HepG2 (cell line): Measurements from ENCODE around the gene MAP3K1. TPM values are rescaled to one million over a fixed set of nuclear protein-coding genes. Genes with fewer than 3 reads are reported as not detected.

ENCODE experiments used
- BRCA1 ChIP-seq: sonication (generic); formaldehyde crosslinking; IDR thresholded peaks from 2 replicates; pipeline ENCODE4 v1.4.0; 2020; ENCODE audit warnings: missing genetic modification reagents
- ELF3 ChIP-seq: IDR thresholded peaks from 2 replicates; pipeline ENCODE4 v1.6.1; 2016; ENCODE audit warnings: missing genetic modification reagents, missing compliant biosample characterization
- FOXK1 ChIP-seq: sonication (generic); formaldehyde crosslinking; IDR thresholded peaks from 2 replicates; pipeline ENCODE4 v1.4.0; 2020; ENCODE audit warnings: low read depth, missing genetic modification reagents, borderline replicate concordance
- HDAC1 ChIP-seq: sonication (generic); formaldehyde crosslinking; IDR thresholded peaks from 2 replicates; pipeline ENCODE4 v1.5.1; 2020; ENCODE audit warnings: mild to moderate bottlenecking, missing genetic modification reagents
- HNRNPH1 ChIP-seq: fragments of 200-400 bp; formaldehyde crosslinking; optimal IDR thresholded peaks from 2 replicates; pipeline ENCODE3; 2017; ENCODE audit warnings: mild to moderate bottlenecking, low read depth, low read length
- HOXA7 ChIP-seq: sonication (generic); formaldehyde crosslinking; IDR thresholded peaks from 2 replicates; pipeline ENCODE4 v1.8.1; 2022; ENCODE audit warnings: mild to moderate bottlenecking, missing genetic modification reagents, moderate library complexity
- KLF11 ChIP-seq: IDR thresholded peaks from 2 replicates; pipeline ENCODE4 v1.6.1; 2016; ENCODE audit warnings: missing compliant biosample characterization
- MIER2 ChIP-seq: IDR thresholded peaks from 2 replicates; pipeline ENCODE4 v1.6.1; 2016; ENCODE audit warnings: missing biosample characterization, missing genetic modification reagents
- RAD21 ChIP-seq: fragments of 450-650 bp; formaldehyde crosslinking; IDR thresholded peaks from 2 replicates; pipeline ENCODE4 v1.5.0; 2020; ENCODE audit warnings: mild to moderate bottlenecking
- REL ChIP-seq: sonication (generic); formaldehyde crosslinking; conservative IDR thresholded peaks from 2 replicates; pipeline ENCODE4 v1.8.0; 2022; ENCODE audit warnings: mild to moderate bottlenecking, missing genetic modification reagents, moderate library complexity
- SMAD9 ChIP-seq: sonication (generic); formaldehyde crosslinking; IDR thresholded peaks from 2 replicates; pipeline ENCODE4 v1.5.1; 2020; ENCODE audit warnings: mild to moderate bottlenecking, missing genetic modification reagents
- TGIF2 ChIP-seq: IDR thresholded peaks from 2 replicates; pipeline ENCODE4 v1.6.1; 2016; ENCODE audit warnings: control low read depth, missing compliant biosample characterization
- ZBTB38 ChIP-seq: sonication (generic); formaldehyde crosslinking; IDR thresholded peaks from 2 replicates; pipeline ENCODE4 v1.5.1; 2020; ENCODE audit warnings: mild to moderate bottlenecking, missing genetic modification reagents
- ZFX ChIP-seq: sonication (generic); formaldehyde crosslinking; IDR thresholded peaks from 2 replicates; pipeline ENCODE4 v1.4.0; 2020; ENCODE audit warnings: mild to moderate bottlenecking, low read depth, missing genetic modification reagents, moderate library complexity
- ZNF253 ChIP-seq: sonication (generic); formaldehyde crosslinking; IDR thresholded peaks from 2 replicates; pipeline ENCODE4 v1.8.0; 2022; ENCODE audit warnings: mild to moderate bottlenecking, missing genetic modification reagents, borderline replicate concordance
- ZNF546 ChIP-seq: sonication (generic); formaldehyde crosslinking; conservative IDR thresholded peaks from 2 replicates; pipeline ENCODE4 v1.8.1; 2023; ENCODE audit warnings: mild to moderate bottlenecking, missing genetic modification reagents
- ZNF772 ChIP-seq: sonication (generic); formaldehyde crosslinking; IDR thresholded peaks from 2 replicates; pipeline ENCODE4 v1.5.0; 2020; ENCODE audit warnings: mild to moderate bottlenecking, missing genetic modification reagents
- ZNF782 ChIP-seq: sonication (generic); formaldehyde crosslinking; IDR thresholded peaks from 2 replicates; pipeline ENCODE4 v1.4.0; 2020; ENCODE audit warnings: missing genetic modification reagents, mild to moderate bottlenecking, borderline replicate concordance
- polyA plus RNA-seq, 8 experiments: library from polyadenylated mRNA; depleted of rRNA in 3 of 8; stranded (reverse) in 7 of 8; unstranded in 1 of 8; fragments of >200 nt; fragmentation: Illumina TruSeq in 4 of 8; extraction: Trizol in 4 of 8; gene quantifications; 2 replicates each; pipeline versions ENCODE4 v1.2.1 to v1.2.3, GENCODE V29; 2011 to 2016; ENCODE audit warnings: low read depth in 4 of 8, missing spikeins in 1 of 8, mixed read lengths in 1 of 8; ENCODE audit not compliant: insufficient read depth in 1 of 8
- total RNA-seq, 5 experiments: library from RNA; depleted of rRNA; stranded (reverse); fragments of >200 nt; fragmentation: Illumina TruSeq; extraction: Trizol; gene quantifications; 2 replicates each; pipeline ENCODE4 v1.2.3, GENCODE V29; 2016; ENCODE audit warnings: low read depth in 1 of 5
- TF ChIP-seq, protein P1 (sequence below): IDR thresholded peaks from 2 replicates; pipeline ENCODE4 v1.6.1; 2016; ENCODE audit warnings: control low read depth
- TF ChIP-seq, protein P2 (sequence below): sonication (generic); formaldehyde crosslinking; IDR thresholded peaks from 2 replicates; pipeline ENCODE4 v1.8.0; 2022; ENCODE audit warnings: missing genetic modification reagents, mild to moderate bottlenecking, borderline replicate concordance
- TF ChIP-seq, protein P3 (sequence below): sonication (generic); formaldehyde crosslinking; IDR thresholded peaks from 2 replicates; pipeline ENCODE4 v1.4.0; 2020; ENCODE audit warnings: missing genetic modification reagents, borderline replicate concordance
- TF ChIP-seq, protein P4 (sequence below): IDR thresholded peaks from 2 replicates; pipeline ENCODE4 v1.6.1; 2012; ENCODE audit warnings: inconsistent platforms
- TF ChIP-seq, protein P5 (sequence below): sonication (generic); formaldehyde crosslinking; IDR thresholded peaks from 2 replicates; pipeline ENCODE4 v1.8.0; 2022; ENCODE audit warnings: low read depth, missing genetic modification reagents
- TF ChIP-seq, protein P6 (sequence below): IDR thresholded peaks from 2 replicates; pipeline ENCODE4 v1.6.1; 2016; ENCODE audit warnings: missing genetic modification reagents, missing compliant biosample characterization

The MAP3K1 gene
- total and polyA plus RNA-seq, 2 of the 13 experiments (the other 11 are each of a cell fraction or from before 2014, with no cell fraction given) = 16.4 to 30.3 TPM

DNA sequence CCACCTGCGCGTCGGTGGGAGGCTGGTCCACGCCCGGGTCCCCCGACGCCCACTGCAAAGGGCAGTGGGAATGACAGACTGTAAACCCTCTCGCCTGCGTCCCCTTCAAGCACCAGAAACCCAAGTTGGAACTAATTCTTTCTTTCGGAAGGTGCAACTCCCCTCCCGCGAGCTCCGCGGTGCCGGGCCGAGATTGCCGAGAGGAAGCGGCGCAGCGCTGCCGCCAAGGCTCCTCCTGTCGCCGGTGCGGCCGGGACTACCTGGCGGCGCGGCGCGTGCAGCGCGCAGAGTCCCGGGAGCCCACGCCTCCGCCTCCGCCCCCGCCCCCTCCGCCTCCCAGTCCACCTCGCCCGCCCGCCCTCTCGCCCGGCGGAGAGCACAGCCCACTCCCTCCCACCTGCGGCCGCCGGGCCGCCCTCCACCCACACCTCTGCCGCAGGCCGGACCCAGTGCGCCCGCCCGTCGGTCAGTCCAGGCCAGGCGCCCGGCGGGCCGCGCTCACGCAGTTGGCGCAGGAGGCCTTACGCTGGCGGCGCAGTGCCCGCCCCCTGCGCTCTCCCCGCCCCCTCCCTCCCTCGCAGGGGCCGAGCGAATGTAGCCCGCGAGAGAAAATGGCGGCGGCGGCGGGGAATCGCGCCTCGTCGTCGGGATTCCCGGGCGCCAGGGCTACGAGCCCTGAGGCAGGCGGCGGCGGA is at the start of gene MAP3K1 (continued):
- TF ChIP-seq HDAC1 (CRISPR knock-in tag) = peak; percentile 47
- TF ChIP-seq, protein P1, sequence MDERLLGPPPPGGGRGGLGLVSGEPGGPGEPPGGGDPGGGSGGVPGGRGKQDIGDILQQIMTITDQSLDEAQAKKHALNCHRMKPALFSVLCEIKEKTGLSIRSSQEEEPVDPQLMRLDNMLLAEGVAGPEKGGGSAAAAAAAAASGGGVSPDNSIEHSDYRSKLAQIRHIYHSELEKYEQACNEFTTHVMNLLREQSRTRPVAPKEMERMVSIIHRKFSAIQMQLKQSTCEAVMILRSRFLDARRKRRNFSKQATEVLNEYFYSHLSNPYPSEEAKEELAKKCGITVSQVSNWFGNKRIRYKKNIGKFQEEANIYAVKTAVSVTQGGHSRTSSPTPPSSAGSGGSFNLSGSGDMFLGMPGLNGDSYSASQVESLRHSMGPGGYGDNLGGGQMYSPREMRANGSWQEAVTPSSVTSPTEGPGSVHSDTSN = no peak
- TF ChIP-seq HOXA7 (CRISPR knock-in tag) = no peak
- peak; percentile 16; the same call in 1 of the 2 replicates for TF ChIP-seq TGIF2 (CRISPR knock-in tag)
- peak; percentile 75 for TF ChIP-seq ZFX (CRISPR knock-in tag)
- TF ChIP-seq ZBTB38 = 0 out of 2 replicates have a peak, but pooled peaks have one; percentile 39
- peak; percentile 27 for TF ChIP-seq RAD21 (CRISPR knock-in tag)
- 0 out of 2 replicates have a peak, but pooled peaks have one; percentile 31 for TF ChIP-seq BRCA1 (CRISPR knock-in tag)
- TF ChIP-seq KLF11 (CRISPR knock-in tag) = no peak; the same call in 1 of the 2 replicates
- 0 out of 2 replicates have a peak, but pooled peaks have one; percentile 25 for TF ChIP-seq ELF3
- TF ChIP-seq REL (CRISPR knock-in tag) = no peak
- TF ChIP-seq, protein P2, sequence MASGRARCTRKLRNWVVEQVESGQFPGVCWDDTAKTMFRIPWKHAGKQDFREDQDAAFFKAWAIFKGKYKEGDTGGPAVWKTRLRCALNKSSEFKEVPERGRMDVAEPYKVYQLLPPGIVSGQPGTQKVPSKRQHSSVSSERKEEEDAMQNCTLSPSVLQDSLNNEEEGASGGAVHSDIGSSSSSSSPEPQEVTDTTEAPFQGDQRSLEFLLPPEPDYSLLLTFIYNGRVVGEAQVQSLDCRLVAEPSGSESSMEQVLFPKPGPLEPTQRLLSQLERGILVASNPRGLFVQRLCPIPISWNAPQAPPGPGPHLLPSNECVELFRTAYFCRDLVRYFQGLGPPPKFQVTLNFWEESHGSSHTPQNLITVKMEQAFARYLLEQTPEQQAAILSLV (CRISPR knock-in tag) = peak; percentile 59; the same call in 1 of the 2 replicates
- TF ChIP-seq ZNF772 (CRISPR knock-in tag) = 0 out of 2 replicates have a peak, but pooled peaks have one; percentile 44
- TF ChIP-seq, protein P3, sequence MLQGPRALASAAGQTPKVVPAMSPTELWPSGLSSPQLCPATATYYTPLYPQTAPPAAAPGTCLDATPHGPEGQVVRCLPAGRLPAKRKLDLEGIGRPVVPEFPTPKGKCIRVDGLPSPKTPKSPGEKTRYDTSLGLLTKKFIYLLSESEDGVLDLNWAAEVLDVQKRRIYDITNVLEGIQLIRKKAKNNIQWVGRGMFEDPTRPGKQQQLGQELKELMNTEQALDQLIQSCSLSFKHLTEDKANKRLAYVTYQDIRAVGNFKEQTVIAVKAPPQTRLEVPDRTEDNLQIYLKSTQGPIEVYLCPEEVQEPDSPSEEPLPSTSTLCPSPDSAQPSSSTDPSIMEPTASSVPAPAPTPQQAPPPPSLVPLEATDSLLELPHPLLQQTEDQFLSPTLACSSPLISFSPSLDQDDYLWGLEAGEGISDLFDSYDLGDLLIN = no peak
- no peak for TF ChIP-seq ZNF782
- TF ChIP-seq FOXK1 (CRISPR knock-in tag) = 0 out of 2 replicates have a peak, but pooled peaks have one; percentile 12
- TF ChIP-seq SMAD9 (CRISPR knock-in tag) = 0 out of 2 replicates have a peak, but pooled peaks have one; percentile 36
- peak; percentile 89 for TF ChIP-seq HNRNPH1
- TF ChIP-seq, protein P4, sequence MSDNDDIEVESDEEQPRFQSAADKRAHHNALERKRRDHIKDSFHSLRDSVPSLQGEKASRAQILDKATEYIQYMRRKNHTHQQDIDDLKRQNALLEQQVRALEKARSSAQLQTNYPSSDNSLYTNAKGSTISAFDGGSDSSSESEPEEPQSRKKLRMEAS = peak; percentile 56; the same call in 1 of the 2 replicates
- no peak for TF ChIP-seq ZNF253 (CRISPR knock-in tag)
- TF ChIP-seq, protein P5, sequence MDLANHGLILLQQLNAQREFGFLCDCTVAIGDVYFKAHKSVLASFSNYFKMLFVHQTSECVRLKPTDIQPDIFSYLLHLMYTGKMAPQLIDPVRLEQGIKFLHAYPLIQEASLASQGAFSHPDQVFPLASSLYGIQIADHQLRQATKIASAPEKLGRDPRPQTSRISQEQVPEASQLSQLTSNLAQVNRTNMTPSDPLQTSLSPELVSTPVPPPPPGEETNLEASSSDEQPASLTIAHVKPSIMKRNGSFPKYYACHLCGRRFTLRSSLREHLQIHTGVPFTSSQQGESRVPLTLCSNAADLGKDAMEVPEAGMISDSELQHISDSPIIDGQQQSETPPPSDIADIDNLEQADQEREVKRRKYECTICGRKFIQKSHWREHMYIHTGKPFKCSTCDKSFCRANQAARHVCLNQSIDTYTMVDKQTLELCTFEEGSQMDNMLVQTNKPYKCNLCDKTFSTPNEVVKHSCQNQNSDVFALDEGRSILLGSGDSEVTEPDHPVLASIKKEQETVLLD (CRISPR knock-in tag) = peak; percentile 54; the same call in 1 of the 2 replicates
- TF ChIP-seq ZNF546 (CRISPR knock-in tag) = peak; percentile 73; the same call in 1 of the 2 replicates
- no peak for TF ChIP-seq MIER2 (CRISPR knock-in tag)
- TF ChIP-seq, protein P6, sequence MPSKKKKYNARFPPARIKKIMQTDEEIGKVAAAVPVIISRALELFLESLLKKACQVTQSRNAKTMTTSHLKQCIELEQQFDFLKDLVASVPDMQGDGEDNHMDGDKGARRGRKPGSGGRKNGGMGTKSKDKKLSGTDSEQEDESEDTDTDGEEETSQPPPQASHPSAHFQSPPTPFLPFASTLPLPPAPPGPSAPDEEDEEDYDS (CRISPR knock-in tag) = peak; percentile 28; the same call in 1 of the 2 replicates
